ENCODE data around the gene LEFTY1.

LEFTY1 gene

DNA sequence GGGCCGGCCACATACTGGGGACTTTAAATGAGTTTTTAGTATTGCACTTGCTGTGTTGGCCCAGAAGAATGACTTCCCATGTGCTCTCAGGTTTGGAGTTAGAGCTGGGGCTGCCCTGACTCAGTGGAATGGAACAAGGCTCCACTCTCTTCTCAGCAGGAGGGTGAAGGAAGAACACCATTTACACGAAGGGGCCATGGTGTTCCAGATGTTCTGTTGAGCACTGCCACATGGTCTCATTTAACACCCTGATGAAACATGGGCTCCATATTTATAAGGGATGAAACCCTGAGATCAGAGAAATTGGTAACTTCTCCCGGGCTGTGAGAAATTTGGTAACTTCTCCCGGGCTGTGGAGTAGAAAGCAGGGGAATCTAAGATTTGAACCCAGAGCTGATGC, 29.3 kb upstream of the LEFTY1 start:
- TF ChIP-seq, protein P1, sequence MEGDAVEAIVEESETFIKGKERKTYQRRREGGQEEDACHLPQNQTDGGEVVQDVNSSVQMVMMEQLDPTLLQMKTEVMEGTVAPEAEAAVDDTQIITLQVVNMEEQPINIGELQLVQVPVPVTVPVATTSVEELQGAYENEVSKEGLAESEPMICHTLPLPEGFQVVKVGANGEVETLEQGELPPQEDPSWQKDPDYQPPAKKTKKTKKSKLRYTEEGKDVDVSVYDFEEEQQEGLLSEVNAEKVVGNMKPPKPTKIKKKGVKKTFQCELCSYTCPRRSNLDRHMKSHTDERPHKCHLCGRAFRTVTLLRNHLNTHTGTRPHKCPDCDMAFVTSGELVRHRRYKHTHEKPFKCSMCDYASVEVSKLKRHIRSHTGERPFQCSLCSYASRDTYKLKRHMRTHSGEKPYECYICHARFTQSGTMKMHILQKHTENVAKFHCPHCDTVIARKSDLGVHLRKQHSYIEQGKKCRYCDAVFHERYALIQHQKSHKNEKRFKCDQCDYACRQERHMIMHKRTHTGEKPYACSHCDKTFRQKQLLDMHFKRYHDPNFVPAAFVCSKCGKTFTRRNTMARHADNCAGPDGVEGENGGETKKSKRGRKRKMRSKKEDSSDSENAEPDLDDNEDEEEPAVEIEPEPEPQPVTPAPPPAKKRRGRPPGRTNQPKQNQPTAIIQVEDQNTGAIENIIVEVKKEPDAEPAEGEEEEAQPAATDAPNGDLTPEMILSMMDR (IDR thresholded peaks at IDR 0.05) = no peak

DNA sequence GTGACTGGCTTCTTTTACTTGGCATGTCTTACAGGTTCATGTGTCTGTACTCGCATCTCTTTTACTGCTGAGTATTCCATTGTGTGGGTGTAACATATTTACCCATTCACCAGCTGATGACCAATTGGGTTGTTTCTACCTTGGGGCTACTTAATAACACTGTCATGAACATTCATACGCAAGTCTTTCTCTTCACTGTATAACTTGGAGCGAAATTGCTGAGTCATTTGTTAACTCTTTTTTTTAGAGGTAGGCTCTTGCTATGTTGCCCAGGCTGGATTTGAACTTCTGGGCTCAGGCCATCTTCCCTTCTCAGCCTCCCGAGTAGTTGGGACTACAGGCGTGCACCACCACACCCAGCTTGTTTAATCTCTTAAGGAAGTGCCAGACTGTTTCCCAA, 28.6 kb upstream of the LEFTY1 start:
- TF ChIP-seq, protein P1 (IDR thresholded peaks at IDR 0.05) = no peak

DNA sequence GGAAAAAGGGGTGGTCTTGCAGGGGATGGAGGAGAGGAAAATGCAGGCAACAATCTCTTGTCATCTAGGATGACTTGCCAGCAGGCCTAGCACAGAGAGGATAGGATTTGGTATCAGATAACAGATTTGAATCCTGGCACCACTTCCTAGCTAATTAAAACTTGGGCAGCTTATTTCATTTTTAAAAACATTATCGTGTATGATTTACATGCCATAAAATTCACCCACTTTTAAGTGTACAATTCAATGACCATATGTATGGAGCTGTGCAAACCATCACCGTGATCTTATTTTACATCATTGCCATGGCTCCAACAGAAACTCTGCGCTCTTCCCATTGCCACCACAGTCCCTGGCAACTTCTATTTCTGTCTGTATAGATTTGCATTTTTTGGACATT, 28.2 kb upstream of the LEFTY1 start:
- TF ChIP-seq, protein P1 (IDR thresholded peaks at IDR 0.05) = no peak

DNA sequence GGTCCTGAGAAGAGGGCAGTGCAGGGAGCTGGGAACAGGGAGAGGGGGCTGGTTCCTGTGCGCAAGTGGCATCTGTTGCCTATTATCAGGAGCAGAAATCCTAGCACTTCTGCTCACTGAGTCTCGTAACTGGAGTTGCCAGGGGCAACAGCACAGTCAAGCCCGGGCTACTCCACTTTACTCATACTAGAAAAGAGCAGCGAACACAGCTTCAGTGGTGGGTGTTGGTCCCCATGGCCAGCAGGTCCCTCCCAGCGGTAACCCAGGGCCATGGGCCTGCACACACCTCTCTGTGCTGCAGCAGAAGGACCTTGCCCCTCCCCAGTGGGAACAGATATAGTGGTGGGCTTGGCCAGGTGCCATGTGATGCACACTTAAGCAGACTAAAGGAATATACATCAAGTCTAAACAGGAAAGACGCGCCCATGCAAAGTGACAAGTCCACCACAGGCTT, 26.6 kb upstream of the LEFTY1 start:
- TF ChIP-seq, protein P1 (IDR thresholded peaks at IDR 0.05) = no peak

DNA sequence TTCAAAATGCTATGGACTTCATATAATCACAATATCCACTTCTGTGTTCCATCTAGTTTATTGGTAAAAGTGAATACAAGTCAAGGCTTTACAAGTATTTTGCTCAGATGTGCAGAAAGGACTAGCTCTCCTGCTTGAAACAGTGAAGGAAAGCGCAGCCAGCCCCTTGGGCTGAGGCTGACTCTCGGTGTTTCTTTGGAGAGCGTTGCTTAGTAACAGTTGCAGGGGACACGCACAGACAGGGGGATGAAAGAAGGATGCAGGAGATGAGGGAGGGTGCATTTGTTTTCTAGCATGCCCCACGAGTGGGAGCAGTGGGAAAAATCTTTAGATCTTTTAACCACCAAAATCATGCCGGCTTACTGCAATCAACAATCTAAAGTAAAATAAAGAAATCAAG, 26.0 kb upstream of the LEFTY1 start:
- TF ChIP-seq, protein P1 (IDR thresholded peaks at IDR 0.05) = no peak

DNA sequence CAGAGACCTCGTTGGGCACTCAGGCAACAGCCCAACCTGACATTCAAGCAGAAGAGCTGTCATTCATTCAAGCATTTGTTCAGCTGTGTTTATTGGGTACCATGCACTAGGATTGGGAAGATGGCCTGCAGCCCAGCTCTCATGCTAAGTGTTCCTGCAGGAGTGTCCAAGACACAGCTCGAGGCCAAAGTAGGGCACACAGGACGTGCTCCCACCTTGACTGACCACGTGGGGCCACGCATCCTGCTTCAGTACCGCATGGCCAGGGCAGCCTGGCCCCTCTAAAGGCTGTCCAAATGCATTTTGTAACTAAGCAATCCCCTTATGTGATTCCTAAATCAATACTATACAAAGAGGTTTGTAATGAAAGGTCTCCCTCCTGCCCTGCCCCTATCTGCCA, 25.4 kb upstream of the LEFTY1 start:
- TF ChIP-seq, protein P1 (IDR thresholded peaks at IDR 0.05) = no peak

DNA sequence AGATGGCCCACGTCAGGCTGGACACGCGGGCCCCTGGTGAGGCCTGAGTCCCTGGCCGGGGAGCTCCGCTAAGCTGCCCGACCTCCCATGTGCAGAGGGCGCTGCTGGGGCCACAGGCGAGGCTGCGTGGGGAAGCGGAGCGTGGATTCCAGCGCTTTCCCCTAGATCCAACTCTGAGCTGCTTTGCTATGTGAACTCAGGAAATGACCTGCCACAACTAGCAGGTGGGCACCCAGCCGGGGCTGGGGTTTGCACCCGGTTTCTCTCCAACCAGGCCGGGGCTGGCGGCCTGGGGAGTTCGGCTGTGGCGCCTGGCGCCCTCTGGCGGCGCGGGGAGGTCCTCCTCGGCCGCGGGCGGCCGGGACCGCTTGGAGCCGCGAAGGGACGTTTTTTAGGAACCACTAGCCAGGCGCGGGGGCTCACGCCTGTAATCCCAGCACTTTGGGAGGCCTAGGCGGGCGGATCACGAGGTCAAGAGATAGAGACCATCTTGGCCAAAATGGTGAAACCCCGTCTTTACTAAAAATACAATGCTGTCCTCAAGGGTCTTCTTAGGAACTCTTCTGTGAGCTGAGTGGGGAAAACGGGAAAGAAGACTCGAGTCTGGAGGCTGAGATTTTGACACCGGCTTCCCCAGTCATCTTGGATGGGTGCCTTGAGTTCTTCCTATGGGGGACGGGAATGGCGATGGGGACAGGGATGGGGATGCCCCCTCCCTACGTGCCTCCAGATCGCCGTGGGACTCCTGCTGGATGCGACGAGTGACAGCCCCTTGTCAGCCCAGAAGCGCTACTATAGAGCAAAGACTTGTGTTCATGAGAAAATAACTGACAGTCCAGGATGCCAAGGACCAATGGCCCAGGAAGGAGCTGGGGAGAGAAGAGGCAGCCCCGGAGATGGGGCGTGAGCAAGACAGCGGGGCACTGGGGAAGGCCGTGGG, 22.5 kb upstream of the LEFTY1 start:
- TF ChIP-seq, protein P1 (IDR thresholded peaks at IDR 0.05) = peak; percentile 42
